HepG2 (cell line): ENCODE results near the gene TUBA4B. TPM values are rescaled to one million over a fixed set of nuclear protein-coding genes. Genes with fewer than 3 reads are reported as not detected.
A peak's percentile ranks its signal among the peaks of the same experiment; 100 is the strongest.

Experiments
- ARNT ChIP-seq: fragments of 450-650 bp; IDR thresholded peaks from 2 replicates; pipeline ENCODE4 v1.6.1; 2017
- CEBPB ChIP-seq: IDR thresholded peaks from 2 replicates; pipeline ENCODE4 v1.6.1; 2011; ENCODE audit warnings: low read depth, low read length, improper control_type of control experiment, borderline replicate concordance
- EP300 ChIP-seq, 3 experiments: sonication (generic) in 1 of 3; formaldehyde crosslinking in 1 of 3; IDR thresholded peaks; 2 replicates each; pipeline versions ENCODE4 v1.5.1 to v1.6.1; 2011 to 2020; ENCODE audit warnings: low read depth in 2 of 3, low read length in 2 of 3, borderline replicate concordance in 1 of 3, improper control_type of control experiment in 1 of 3, mild to moderate bottlenecking in 1 of 3, missing genetic modification reagents in 1 of 3, moderate library complexity in 1 of 3
- GRHL1 ChIP-seq: sonication (generic); formaldehyde crosslinking; conservative IDR thresholded peaks from 2 replicates; pipeline ENCODE4 v1.8.0; 2022; ENCODE audit warnings: missing genetic modification reagents
- IRF1 ChIP-seq: sonication (generic); formaldehyde crosslinking; IDR thresholded peaks from 2 replicates; pipeline ENCODE4 v1.4.0; 2020; ENCODE audit warnings: low read depth, mild to moderate bottlenecking, missing genetic modification reagents
- KAT2B ChIP-seq: fragments of 150-350 bp; IDR thresholded peaks from 2 replicates; pipeline ENCODE4 v1.6.1; 2014; ENCODE audit warnings: low read depth, low read length, borderline replicate concordance
- TEAD3 ChIP-seq: optimal IDR thresholded peaks from 2 replicates; pipeline ENCODE3; 2016; ENCODE audit warnings: borderline replicate concordance
- TERF1 ChIP-seq: sonication (generic); formaldehyde crosslinking; IDR thresholded peaks from 2 replicates; pipeline ENCODE4 v1.8.0; 2022; ENCODE audit warnings: mild to moderate bottlenecking, missing genetic modification reagents, moderate library complexity
- ZNF205 ChIP-seq: IDR thresholded peaks from 2 replicates; pipeline ENCODE4 v1.6.1; 2018; ENCODE audit warnings: missing biosample characterization, missing genetic modification reagents
- ZNF207 ChIP-seq: fragments of 450-650 bp; IDR thresholded peaks from 2 replicates; pipeline ENCODE4 v1.6.1; 2016; ENCODE audit warnings: antibody characterized with exemption, borderline replicate concordance
- ZNF276 ChIP-seq: sonication (generic); formaldehyde crosslinking; IDR thresholded peaks from 2 replicates; pipeline ENCODE4 v1.4.0; 2020; ENCODE audit warnings: mild to moderate bottlenecking, low read depth, missing genetic modification reagents
- ZNF576 ChIP-seq: sonication (generic); formaldehyde crosslinking; IDR thresholded peaks from 2 replicates; pipeline ENCODE4 v1.4.0; 2020; ENCODE audit warnings: mild to moderate bottlenecking, missing genetic modification reagents
- ZNF770 ChIP-seq: sonication (generic); formaldehyde crosslinking; IDR thresholded peaks from 2 replicates; pipeline ENCODE4 v1.5.0; 2020; ENCODE audit warnings: mild to moderate bottlenecking, missing genetic modification reagents
- ZNF780A ChIP-seq: sonication (generic); formaldehyde crosslinking; IDR thresholded peaks from 2 replicates; pipeline ENCODE4 v1.8.0; 2022; ENCODE audit warnings: mild to moderate bottlenecking, missing genetic modification reagents, moderate library complexity
- ZNF800 ChIP-seq: sonication (generic); formaldehyde crosslinking; IDR thresholded peaks from 2 replicates; pipeline ENCODE4 v1.4.0; 2020; ENCODE audit warnings: missing genetic modification reagents
- ZSCAN12 ChIP-seq: sonication (generic); formaldehyde crosslinking; IDR thresholded peaks from 2 replicates; pipeline ENCODE4 v1.9.0; 2021; ENCODE audit warnings: mild to moderate bottlenecking, missing genetic modification reagents
- polyA plus RNA-seq, 8 experiments: library from polyadenylated mRNA; depleted of rRNA in 3 of 8; stranded (reverse) in 7 of 8; unstranded in 1 of 8; fragments of >200 nt; fragmentation: Illumina TruSeq in 4 of 8; extraction: Trizol in 4 of 8; gene quantifications; 2 replicates each; pipeline versions ENCODE4 v1.2.1 to v1.2.3, GENCODE V29; 2011 to 2016; ENCODE audit warnings: low read depth in 4 of 8, missing spikeins in 1 of 8, mixed read lengths in 1 of 8; ENCODE audit not compliant: insufficient read depth in 1 of 8
- total RNA-seq, 5 experiments: library from RNA; depleted of rRNA; stranded (reverse); fragments of >200 nt; fragmentation: Illumina TruSeq; extraction: Trizol; gene quantifications; 2 replicates each; pipeline ENCODE4 v1.2.3, GENCODE V29; 2016; ENCODE audit warnings: low read depth in 1 of 5

The TUBA4B gene
- total and polyA plus RNA-seq, 2 of the 13 experiments (the other 11 are each of a cell fraction or from before 2014, with no cell fraction given): 0.18 to 0.22 TPM

- TF ChIP-seq GRHL1 (CRISPR knock-in tag) (no peak), ZNF770 (CRISPR knock-in tag) (no peak; the same call in 1 of the 2 replicates), ARNT (no peak), TERF1 (no peak), EP300 (IDR thresholded peaks at IDR 0.05; ENCODE audit: low read depth in 2 of 2, low read length in 2 of 2) (peak; percentile 20 to 21; a peak in 3 of 4 replicates), EP300 (CRISPR knock-in tag; IDR thresholded peaks at IDR 0.05; ENCODE audit: borderline replicate concordance) (no peak), ZNF576 (no peak), ZNF276 (CRISPR knock-in tag) (peak; percentile 49; the same call in 1 of the 2 replicates), TEAD3 (CRISPR knock-in tag) (peak; percentile 77), KAT2B (no peak), IRF1 (CRISPR knock-in tag) (no peak), ZSCAN12 (CRISPR knock-in tag) (0 out of 2 replicates have a peak, but pooled peaks have one; percentile 48), CEBPB (peak; percentile 75; the same call in 1 of the 2 replicates), ZNF780A (CRISPR knock-in tag) (no peak), ZNF800 (CRISPR knock-in tag) (no peak; the same call in 1 of the 2 replicates), ZNF207 (no peak), ZNF205 (CRISPR knock-in tag) (no peak)
Measured at GRCh38 chr2:219229305-219230058, 23.6 kb upstream of the TUBA4B start, which contains the start of the genes ANKZF1 and ATG9A (continued).
